SK-MEL-5 (cell line): ENCODE results near the gene WDR27. TPM values are rescaled to one million over a fixed set of nuclear protein-coding genes. Genes with fewer than 3 reads are reported as not detected.
"Not testable (repeated sequence)": the region's sequence is repeated elsewhere in the genome, so short reads cannot be mapped to it uniquely, and the experiment has no call there.

ENCODE experiments used
- DNase-seq: peaks from one replicate; pipeline ENCODE4 v3.0.0-alpha.2; 2016; ENCODE audit warnings: low read depth, low spot score
- in situ Hi-C: cut with HindIII; loops from 2 replicates; pipeline ENCODE4 v1.10.0; 2016; ENCODE audit warnings: low sequenced_read_pairs, high pct_unique_total_duplicates, low pct_unique_long_range_greater_than_20kb
- total RNA-seq: library from RNA; depleted of rRNA; stranded (reverse); fragments of >200 nt; shearing (Covaris generic); gene quantifications from 2 replicates; pipeline ENCODE4 v1.2.3, GENCODE V29; 2014

The WDR27 gene
- total RNA-seq, 1 experiment from 2014 or later = 10.2 TPM

- in situ Hi-C loops = no loop called here
- DNase-seq = no peak
Measured at GRCh38 chr6:169629256-169629655, 72.6 kb downstream of the WDR27 start.

GRCh38 chr6:169627736-169628607 lies 73.9 kb downstream of the WDR27 start:
- DNase-seq = no peak
- in situ Hi-C loops = no loop called here

- in situ Hi-C loops = no loop called here
- DNase-seq = no peak
Measured at GRCh38 chr6:169626649-169627048, 75.2 kb downstream of the WDR27 start.

DNA sequence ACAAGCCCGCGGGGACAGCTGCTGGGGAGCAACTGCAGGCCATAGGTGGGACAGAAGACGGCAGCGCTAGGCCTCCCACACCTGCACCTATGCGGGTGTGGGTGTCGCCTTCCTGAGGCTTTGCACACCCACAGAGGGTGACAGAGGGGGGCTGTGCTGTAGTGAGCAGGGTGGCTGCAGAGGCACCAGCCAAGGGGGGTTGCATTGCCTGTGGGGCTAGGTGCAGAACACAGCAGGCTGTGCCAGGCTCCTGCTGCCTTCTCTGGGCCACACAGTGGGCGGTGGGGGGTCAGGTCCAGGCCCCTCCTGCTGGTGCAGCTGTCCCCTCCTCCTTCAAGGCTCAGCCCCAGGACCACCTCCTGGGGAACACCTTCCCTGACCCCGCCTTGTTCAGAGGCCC lies 75.7 kb downstream of the WDR27 start:
- in situ Hi-C loops = no loop called here
- no peak for DNase-seq

GRCh38 chr6:169625376-169625775 lies 76.5 kb downstream of the WDR27 start:
- in situ Hi-C loops = no loop called here
- no peak for DNase-seq

- DNase-seq = no peak
- in situ Hi-C loops = no loop called here
Measured at GRCh38 chr6:169624785-169625184, 77.0 kb downstream of the WDR27 start.

- in situ Hi-C loops = no loop called here
Measured at GRCh38 chr6:169623975-169624374, 77.9 kb downstream of the WDR27 start.

GRCh38 chr6:169623343-169623742 lies 78.5 kb downstream of the WDR27 start:
- no peak for DNase-seq
- in situ Hi-C loops = no loop called here

More at GRCh38 chr6:169623975-169624374, 77.9 kb downstream of the WDR27 start:
- DNase-seq = no peak

DNA sequence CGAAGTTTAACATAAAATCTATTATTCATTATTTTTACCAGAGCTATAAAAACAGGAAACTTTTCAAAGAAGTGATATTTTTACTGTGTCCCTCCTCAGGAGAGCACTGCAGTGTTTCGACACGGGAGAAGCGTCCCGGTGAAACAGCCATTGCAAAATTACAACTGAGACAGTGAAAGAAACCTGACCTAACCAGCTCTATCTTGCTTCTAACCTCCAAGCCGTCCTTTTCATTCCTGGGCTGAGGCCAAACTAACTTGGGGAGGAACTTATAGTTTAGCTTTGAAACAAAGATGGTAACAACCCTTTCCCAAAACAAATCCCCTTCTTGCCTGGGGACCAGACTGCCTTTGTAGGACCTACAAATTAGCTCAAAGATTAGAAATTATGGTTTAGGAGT lies 79.2 kb downstream of the WDR27 start:
- DNase-seq = no peak
- in situ Hi-C loops = no loop called here

- in situ Hi-C loops = no loop called here
- DNase-seq = no peak
Measured at GRCh38 chr6:169621311-169621710, 80.5 kb downstream of the WDR27 start.

DNA sequence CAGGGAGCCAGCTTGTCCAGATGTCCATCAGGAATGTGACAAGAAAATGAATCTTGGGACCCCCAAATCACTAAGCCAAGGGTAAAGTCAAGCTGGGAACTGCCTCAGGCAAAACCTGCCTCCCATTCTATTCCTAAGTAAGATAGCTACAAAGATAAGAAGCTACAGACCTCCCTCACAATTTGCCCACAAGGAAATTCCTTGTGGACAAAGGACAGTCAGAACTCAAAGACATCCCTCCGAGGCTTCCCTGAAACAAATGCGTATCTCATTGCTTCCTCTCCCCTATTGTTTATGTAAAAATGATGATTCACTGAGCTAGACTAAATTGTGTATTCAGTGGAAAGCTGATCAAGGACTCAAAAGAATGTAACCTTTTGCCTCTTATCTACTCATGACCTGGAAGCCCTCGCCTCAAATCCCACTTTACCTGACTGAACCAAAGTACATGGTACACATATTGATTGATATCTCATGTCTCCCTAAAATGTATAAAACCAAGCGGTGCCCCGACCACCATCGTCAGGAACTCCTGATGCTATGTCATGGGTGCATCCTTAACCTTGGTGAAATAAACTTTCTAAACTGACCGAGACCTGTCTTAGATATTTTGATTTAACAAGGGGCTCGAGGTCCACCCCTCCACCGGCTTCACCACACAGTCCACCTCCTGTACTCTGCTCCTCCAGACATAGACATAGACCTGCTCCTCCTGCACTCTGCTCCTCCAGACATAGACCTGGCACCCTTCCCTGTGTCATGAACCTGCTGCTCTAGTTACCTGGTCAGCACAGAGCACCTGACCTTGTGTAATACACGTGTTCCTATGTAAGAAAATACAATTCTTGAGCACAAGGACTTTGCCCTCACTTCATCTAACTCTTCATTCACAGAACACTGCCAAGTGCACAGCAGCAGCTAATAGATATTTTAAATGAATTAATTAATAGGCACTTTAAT lies 81.4 kb downstream of the WDR27 start:
- peak; percentile 44 for DNase-seq
- in situ Hi-C loops = no loop called here

DNA sequence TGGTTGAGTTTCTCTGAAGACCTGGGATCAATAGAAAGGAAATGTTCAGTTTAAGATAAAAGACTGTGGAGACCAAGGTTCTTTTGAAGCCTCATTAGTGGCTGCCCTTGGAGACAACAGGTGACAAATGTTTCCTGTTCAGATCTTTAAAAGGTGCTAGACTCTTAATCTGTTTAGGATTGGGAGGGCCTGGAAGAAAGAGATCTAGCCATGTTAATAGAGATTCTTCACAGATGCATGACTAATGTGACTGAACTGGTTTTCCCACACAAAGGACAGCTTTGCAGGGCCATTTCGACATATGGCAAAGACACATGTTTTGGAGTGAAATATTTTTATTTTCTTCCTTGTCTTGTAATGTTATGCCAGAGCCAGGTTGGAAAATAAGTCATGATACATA lies 82.2 kb downstream of the WDR27 start:
- in situ Hi-C loops = no loop called here
- DNase-seq = no peak

DNA sequence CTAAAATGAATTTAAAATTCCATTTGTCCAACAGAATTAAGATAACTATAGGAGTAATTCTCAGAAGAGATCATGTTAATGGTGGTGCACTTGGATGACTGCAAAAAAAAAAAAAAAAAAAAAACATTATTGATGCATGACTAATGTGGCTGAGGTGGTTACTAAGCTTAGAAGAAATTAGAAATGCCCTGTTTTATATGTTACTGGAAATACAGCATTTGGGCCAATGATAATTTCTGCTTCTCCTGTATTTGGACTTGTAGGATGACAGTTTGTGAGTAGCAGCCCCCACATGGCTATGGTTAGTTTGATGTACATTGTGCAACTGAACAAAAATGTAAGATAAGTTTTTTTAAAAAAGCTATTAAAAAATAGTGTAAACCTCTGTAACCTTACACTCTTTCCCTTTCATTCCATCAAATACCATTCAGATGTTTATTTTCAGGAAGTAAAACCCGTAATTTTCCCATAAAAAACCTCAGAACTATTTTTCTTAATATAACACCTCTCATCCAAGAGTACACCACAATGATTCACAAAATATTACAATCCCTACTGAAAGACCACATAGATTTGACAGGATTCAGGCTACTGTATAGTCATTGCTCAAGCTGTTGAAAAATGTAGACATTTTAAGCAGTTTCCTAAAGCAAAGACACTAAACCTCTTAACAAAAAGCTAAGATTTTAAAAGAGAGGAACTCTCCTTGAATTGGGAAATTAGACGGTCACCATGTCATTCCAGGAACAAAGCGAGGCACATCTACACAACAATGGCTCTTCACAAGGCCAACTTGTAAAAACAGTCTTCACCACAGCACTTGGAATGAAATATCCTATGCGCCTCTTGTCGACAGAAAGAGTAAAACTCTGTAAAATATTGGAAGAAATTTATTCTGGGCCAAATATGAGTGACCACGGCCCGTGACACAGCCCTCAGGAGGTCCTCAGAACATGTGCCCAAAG lies 83.0 kb downstream of the WDR27 start:
- no peak for DNase-seq
- in situ Hi-C loops = no loop called here

GRCh38 chr6:169617562-169617961 lies 84.3 kb downstream of the WDR27 start:
- in situ Hi-C loops = no loop called here

DNA sequence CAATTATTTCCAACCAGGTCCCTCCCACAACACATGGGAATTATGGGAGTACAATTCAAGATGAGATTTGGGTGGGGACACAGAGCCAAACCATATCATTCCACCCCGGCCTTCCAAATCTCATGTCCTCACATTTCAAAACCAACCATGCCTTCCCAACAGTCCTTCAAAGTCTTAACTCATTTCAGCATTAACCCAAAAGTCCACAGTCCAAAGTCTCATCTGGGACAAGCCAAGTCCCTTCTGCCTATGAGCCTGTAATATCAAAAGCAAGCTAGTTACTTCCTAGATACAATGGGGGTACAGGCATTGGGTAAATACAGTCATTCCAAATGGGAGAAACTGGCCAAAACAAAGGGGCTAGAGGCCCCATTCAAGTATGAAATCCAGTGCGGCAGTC lies 93.2 kb downstream of the WDR27 start:
- in situ Hi-C loops, DNase-seq: not testable (repeated sequence)

More at GRCh38 chr6:169617562-169617961, 84.3 kb downstream of the WDR27 start:
- DNase-seq = no peak

GRCh38 chr6:169604076-169604475 lies 97.8 kb downstream of the WDR27 start:
- in situ Hi-C loops = no loop called here
- DNase-seq = no peak

DNA sequence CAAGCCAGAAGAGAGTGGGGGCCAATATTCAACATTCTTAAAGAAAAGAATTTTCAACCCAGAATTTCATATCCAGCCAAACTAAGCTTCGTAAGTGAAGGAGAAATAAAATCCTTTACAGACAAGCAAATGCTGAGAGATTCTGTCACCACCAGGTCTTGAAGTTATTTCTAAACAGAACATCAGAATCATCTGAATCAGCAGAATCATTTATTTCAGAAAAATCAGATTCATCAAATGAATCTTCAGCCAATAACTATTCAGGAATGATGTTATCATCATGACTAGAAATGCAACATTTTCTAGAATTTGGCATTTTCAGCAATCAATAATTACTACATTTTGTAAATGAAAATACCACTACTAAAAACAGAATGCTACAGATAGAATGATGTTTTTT lies 100.7 kb downstream of the WDR27 start:
- in situ Hi-C loops = not testable (repeated sequence)

More for the DNA sequence above, 100.7 kb downstream of the WDR27 start:
- not testable (repeated sequence) for DNase-seq
